ENCODE results near the gene MYO9B.

MYO9B gene

DNA sequence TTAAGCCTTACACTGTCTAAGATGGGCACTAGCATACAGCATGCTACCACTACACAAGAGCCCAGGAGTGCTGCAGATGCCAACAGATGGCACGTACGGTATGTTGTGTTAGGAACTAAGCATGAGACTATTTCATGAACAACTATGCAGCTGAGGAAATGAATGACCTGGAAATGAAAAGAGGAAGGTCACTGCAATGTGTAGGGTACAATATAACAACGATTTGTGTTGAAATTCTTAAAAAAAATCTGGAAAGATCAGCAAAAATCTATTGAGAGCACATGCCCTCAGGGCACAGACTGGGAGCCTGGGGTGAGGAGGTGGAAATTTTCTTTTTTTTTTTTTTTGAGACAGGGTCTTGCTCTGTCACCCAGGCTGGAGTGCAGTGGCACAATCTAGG, 14.8 kb upstream of the MYO9B start:
- peak; percentile 41 for DNase-seq

DNA sequence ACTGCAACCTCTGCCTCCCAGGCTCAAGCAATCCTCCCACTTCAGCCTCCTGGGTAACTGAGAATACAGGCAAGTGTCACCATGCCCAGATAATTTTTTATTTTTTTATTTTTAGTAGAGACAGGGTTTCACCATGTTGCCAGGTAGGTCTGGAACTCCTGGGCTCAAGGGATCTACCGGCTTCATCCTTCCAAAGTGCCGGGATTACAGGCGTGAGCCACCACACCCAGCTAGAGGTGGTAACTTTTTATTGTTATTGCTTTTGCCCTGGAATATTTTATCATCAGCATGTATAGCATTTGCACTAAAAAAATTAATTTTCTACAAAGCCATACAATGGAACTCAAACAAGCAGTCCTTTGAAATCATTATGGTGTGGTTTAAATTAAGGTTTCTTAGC, 14.4 kb upstream of the MYO9B start:
- no peak for DNase-seq

DNA sequence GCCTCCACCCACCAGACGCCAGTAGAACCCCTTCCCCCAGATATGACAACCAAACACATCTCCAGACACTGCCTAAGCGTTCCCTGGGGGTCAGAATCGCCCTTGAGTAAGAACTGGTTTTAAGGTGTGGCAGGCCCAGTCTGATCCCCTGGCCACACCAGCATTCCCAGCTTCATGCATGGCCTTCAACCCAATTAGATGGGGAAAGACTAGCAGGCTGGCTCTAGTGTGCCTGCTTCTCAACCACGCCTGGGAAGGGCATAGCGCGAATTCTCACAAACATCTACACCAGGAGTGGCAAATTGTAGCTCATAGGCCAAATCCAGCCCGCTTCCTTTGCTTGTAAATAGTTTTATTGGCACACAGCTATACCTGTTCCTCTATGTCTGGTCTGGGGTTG, 13.9 kb upstream of the MYO9B start:
- DNase-seq: no peak

DNA sequence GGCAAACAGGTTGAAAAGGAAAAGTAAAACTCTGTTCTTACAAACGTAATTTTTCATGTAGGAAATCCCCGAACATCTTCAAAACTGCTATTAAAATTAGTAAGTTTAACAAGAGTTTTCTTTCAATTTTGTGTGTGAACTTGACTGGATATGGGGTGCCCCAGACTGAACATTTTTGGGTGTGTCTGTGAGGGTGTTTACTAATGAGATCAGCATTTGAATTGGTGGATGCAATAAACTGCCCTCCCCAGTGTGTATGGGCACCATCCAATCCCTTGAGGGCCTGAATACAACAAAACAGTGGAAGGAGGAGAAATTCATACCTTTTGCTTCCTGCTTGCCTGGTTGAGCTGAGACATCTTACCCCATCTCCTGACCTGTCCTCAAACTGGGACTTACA, 12.1 kb upstream of the MYO9B start:
- no peak for DNase-seq

DNA sequence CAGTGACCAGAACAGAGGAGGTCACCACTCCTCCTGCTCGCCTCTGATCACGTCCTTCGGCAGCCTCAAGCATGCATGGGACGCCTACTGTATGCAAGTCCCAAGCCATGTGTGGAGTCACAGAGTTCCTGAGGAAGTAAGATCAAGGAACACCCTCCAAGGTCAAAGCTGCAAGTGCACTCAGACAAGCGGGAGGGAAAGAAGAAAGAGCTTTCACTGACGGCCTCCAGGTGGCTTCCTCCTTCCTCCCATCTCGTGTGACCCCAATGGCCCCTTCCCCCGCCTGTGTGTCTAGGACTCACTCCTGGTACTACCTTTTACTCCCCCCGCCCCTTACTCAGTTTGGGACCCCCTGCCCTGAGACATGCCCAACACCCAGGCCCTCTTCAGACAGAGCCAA, 6.4 kb upstream of the MYO9B start:
- no peak for DNase-seq

DNA sequence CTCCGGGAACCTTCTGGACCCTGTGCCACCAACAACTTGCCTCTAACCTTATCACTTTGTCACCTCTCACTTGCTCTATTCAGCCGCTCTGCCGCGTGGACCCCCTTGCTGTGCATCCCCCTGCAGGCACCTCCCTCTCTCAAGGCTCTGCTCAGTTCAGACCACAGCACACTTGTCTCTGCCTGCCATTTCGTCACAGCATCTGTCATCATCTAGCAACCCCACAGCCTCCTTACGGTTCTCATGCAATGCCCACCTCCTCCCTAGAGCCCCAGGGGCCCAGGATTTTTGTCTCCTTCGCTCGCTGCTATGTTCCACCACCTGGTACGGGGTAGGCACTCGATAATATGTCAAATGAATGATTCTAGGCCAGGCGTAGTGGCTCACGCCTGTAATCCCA, 5.2 kb upstream of the MYO9B start:
- DNase-seq: no peak

DNA sequence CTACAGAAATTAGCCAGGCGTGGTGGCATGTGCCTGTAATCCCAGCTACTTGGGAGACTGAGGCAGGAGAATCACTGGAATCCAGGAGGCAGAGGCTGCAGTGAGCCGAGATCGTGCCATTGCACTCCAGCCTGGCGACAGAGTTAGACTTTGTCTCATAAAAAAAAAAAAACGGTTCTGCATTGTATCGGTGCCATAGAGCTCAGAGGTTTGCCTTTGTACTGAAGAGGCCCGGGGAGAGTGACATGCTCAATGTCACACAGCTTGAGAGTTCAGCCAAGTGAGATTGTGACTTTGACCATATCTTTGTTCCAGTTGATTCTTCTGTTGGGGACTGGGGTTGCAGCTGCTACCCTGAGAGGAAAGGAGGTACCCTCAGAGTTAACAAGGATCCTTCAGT, 4.7 kb upstream of the MYO9B start:
- DNase-seq: no peak

DNA sequence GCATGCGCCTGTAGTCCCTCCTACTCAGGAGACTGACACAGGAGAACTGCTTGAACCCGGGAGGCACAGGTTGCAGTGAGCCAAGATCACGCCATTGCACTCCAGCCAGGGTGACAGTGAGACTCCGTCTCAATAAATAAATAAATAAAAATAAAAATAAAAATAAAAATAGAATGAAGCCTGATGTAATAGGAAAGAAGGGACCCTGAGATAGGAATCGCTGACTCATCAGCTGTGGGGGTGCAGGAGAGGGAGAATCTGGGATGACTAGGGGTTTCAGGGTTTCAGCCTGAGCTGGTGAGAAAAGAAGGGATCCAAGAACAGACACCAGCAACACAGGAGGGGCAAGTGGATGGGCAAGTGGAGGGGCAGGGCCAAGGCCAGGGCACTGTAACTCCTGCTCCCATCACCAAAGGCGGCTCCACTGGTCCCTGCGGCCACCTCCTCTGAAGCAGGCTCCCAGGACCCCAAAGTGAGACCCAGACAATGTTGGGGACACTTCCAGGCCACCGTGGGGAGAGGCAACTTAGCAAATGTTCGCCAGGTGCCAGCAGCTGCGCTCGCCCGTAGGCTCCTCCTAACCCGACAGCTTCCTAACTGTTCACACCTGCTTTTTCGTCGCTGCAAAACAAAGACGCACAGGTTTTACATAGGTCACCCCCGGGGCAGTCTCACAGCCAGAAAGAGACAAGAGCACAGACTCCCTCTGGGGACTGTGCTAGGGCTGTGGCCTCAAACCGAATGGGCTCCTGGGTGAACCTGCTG, 1.5 kb upstream of the MYO9B start:
- DNase-seq: no peak

DNA sequence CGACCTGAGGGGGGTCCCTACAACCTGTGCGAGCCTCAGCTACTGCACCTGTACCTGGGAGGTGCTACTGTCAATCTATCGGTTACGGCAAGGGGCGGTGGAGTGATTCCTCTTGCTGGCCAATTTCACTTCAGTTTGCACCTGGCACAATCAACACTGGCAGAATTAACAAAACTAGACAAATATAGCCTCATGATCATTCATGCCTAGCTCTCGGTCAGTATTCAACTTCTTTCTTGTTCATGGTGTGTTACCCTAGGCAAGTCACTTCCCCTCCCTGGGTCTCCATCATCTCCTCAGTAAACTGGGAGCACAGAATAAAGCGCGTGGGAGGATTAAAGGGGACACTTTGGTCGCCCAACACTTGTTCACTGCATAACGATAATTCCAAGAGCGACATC, 943 bp upstream of the MYO9B start:
- DNase-seq: no peak

DNA sequence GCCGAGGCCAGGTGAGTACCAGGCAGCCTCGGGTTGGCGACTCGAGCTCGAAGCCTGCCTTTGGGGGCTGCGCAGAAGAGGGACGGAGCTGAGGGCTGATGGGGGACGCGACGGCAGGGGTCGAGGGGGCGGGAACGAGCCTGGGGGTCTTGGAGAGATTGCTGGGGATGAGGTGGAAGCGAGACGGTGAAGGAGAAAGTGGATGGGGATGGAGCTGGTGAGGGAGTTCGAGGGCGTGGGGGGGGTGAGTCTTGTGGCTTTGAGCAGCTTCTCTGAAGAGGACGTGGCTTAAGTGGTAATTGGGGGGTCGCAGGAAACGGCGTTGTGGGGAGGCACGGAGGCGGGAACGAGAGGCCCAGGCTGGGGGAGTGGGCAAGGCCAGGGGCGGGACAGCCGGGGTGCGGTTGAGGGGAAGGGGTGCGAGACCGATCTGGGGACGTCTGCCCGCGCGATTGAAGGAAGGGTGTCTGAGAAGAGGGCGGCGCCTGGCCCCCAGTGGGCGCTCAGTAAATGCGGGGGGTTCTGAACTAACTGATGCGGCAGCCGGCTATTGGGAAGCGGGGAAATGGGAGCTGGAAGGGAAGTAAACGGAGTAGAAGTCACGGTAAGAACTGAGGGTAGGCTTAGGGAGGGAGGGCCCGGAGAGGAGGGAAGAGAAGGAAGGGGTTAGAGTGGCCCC, 426 bp downstream of the MYO9B start:
- DNase-seq: peak; percentile 59

DNA sequence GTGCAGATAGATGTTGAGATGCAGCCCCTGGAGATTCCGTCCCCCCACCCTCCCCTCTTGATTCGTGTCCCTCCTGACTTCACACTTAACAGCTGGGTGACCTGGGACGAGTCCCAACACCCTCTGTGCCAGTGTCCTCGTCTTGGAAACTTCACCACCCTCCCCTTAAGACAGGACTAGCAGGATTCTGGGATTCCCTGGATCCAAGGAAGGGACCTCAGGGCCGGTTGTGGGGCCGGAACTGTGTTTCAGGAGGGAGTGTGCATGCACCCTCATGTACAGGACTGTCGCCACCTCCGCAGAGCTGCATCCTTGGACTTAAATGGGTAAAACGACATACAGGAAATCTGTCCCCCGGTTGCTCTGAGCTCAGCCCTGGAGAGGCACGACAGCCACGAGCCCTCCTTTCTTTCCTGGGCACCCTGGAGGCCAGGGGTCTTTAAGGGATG, 990 bp downstream of the MYO9B start:
- DNase-seq: peak; percentile 28

DNA sequence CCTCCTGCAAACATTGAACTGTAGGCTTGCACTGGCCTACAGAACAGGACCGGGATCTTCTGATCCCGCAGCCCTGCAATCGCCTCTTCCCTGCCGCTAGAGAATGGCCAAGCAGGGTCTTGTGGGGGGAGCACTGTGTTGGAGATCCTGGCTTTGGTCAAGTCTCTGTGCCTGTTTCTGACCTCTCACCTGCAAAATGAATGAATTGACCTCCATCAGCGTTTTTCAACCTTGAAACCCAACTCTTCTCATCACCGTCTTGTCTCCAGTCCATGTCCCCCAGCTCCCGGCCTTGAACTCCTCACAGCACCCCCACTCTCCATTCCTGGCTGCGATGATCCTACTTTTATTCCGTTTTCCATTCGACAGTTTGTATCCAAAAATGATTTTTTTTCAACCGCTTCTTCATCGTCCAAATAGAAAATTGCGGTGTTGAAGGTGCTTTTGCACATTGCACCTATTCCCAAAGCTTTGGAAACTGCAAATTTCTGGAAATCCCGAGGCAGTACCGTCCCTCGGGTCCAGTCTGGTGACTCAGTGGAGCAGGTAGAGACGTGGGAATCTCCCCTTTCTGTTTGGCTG, 2.0 kb downstream of the MYO9B start:
- no peak for DNase-seq

DNA sequence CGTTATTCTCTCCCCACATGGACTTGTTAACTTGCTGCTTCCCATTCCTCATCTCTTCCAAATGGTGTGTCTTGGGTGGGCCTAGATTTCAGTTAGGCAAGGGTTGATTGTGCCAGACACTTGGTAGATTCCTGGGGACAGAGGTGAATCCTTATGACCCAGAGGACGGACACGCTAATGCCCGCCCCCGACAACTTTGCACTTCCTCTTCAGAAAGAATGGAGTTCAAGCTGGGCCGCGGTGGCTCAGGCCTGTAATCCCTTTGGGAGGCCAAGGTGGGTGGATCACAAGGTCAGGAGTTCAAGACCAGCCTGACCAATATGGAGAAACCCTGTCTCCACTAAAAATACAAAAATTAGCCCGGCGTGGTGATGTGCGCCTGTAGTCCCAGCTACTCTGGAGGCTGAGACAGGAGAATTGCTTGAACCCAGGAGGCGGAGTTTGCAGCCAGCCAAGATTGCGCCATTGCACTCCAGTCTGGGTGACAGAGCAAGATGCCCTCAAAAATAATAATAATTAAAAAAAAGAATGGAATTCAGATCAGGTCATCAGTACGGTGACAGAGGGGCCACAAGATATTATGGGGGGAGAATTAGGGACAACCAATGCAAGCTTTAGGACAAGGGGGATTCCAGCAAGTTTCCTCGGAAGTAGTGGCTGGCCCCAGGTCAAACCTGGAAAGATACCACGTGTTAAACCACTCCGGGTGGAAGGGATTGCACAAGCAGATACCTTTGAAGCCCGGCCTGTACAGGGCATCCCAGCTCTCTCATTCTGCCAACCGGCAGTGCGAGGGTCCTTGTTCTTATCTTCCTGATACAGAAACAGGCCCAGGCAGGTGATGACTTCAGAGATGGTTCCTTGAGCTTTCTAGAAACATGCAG, 2.7 kb downstream of the MYO9B start:
- peak; percentile 75 for DNase-seq

DNA sequence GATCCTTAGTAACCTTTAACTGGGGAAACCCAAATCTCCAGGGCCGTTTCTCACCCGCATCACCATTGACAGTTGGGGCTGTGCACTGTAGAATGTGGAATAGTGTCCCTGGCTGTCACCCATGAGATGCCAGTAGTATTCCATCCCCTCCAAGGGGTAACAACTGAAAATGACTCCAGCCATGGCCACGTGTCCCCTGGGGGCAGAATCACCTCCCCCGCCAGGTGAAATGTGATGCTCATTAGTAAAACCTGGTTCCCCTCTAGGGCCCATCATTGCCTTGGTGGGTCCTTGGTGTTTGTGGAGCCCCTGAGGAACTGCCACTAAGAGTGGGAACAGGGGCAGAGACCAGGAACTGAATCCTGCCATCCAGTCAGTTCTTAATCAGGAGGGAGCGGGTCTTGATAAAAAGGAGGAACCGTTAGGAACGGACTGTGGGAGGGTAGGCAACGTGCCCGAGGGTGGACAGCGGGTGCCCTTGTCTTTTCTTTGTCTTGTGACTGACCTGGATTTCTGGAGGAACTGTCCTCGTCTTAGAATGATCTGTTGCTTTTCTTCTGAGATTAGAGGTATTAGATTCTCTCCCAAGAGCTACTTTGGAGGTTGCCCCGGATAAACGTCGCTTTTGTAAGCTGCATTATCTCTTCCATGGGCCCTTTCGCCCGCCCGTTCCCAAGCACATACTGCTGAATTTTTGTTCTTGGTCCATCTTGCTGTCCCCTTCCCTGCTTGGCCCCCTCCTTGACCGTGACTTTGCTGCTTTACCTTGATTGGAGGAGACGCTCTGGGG, 3.5 kb downstream of the MYO9B start:
- peak; percentile 69 for DNase-seq

DNA sequence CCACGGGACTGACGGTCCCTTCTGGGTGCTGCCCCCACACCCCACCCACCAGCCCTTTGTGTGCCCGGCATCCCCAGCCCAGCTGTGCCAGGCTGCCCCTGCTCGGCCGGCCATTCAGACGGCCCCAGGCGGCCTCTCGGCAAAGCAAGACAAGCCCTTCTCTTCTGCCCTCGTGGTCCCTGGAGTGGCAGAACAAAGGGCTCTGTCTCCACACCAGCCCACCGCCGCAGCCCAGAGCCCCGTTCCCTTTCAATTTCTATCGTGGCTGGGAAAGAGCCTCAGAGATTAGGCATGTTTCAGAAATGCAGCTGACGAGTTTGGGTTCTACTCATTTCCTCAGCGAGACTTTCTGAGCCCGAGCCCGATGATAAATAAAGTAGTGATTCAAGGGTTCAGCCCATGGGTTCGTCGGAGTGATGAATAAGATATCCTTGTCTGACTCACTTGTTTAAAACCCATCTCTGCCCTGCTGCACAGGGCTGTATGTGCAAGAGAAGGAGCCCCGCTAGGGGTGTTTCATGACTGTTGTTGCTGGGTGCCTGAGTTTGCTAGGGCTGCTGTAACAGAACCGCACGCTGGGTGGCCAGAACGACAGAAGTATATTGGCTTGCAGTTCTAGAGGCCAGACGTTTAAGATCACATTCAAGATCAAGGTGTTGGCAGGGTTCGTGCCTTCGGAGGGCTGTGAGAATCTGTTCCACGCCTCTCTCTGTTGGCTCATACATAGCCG, 4.3 kb downstream of the MYO9B start:
- peak; percentile 96 for DNase-seq

DNA sequence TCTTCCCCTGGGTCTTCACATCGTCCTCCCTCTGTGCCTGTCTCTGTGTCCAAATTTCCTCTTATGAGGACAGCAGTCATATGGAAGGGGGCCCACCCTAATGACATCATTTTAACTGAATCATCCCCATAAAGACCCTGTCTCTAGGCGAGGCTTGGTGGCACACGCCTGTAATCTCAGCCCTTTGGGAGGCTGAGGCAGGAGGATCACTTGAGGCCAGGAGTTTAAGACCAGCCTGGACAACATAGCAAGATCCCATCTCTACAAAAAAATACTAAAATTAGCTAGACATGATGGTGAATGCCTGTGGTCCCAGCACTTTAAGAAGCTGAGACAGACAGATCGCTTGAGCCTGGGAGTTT, 4.8 kb downstream of the MYO9B start:
- peak; percentile 40 for DNase-seq

DNA sequence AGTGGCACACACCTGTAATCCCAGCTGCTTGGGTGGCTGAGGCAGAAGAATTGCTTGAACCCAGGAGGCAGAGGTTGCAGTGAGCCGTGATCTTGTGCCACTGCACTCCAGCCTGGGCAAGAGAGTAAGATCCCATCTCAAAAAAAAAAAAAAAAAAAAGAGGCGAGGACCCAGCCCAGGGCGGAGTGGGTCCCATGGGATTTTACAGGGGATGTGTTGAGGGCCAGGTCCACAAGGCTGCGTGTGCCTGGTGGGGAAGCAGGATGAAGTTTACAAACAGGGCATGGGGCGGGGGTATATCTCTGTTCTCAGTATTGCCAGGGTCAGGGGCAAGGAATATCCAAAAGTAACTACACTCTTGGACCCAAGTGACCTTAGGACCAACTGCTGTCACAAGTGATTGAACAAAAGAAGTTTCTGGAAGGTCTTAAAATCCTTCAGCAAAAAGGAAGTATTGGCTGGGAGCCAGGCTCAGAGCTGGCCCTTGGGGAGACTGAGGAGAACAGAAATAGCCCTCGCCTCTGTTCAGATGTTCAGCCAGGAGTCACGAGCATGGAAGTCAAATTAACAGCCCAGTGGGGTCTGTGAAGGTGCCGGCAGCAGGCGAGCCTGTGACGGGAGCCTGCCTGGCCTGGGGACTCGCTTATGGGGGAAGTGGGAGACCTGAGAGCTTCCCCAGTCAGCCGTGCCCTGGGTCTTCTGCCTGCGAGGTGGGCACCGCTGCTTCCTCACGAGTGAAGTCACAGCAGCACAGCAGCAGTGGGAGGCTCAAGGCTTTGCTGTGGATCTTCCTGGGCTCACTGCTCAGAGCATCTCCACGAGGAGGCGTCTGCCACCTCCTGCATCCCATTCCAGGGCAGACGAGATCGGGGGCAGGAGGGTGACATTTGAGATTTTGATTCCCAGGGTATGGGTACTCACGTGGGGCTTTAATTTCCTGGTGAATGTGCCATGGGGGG, 6.4 kb downstream of the MYO9B start:
- DNase-seq: no peak

DNA sequence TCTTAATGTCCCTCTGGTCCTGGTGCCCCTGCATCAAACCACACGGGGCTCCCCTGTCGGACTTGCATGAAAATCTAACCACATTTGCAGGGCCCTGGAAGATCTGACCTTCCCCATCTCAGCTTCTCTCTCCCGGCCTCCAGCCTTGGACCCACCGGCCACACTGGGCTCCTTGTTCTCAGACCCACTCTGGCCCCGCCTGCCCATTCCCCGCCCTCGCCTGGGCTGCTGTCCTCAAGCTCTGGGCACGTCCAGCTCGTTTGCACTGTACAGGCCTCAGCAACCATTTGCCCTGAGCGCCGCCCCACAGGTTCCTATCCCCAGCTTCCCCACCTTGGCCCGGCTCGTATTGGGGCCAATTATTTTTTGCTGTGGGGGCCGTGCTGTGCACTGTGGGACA, 10.5 kb downstream of the MYO9B start:
- DNase-seq: no peak

DNA sequence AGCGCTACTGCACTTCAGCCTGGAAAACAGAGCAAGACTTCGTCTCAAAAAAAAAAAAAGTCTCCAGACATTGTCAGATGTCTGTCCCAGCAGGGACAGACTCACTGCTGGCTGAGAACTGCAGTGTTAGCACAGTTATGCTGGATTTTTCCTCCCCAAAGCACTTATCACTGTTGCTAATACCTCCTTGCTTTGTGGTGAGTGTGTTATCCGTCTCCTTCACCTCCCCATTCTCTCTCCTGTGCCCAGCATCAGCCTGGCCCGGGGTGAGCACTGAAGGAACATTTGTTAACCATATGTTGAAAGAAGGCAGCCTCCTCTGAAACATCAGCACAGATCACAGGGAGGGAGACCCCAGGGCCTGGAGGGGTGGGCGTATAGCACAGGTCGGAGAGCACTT, 11.3 kb downstream of the MYO9B start:
- DNase-seq: no peak

DNA sequence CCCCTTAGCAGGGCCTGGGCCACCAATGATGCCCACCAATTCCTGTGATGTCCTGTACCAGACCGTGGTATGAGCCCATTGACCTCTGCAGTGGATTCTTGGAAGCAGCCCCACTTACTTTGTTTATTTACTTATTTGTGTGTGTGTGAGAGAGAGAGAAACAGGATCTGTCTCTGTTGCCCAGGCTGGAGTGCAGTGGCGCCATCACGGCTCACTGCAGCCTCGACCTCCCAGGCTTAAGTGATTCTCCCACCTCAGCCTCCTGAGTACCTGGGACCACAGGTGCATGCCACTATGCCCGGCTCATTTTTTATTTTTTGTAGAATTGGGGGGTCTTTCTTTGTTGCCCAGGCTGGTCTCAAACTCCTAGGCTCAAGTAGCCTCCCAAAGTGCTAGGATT, 13.0 kb downstream of the MYO9B start:
- no peak for DNase-seq

DNA sequence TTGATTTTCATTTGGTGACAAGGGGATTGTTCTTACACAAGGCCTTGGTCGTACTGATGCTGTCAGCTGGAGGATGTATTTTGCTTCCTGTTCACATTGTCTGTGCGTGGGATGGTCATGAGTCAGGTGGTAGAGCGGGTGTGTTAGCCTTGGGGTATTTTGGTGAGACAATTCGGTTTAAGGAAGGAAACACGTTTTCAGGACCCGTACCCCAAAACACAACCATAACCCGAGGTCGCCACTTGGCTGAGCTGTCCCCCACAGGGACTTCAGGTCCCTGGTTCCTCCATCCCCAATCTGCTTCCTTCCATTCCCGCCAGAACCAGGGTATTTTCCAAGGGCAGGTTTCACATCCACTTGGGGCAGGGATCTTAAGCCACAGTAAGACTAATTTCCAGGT, 15.0 kb downstream of the MYO9B start:
- DNase-seq: peak; percentile 95

Data from suppressor macrophage treated with lipopolysaccharide for 4 hours (primary cell).